Neural cell (in vitro differentiated cells): ENCODE measurements around the gene IGF2R. TPM values are rescaled to one million over a fixed set of nuclear protein-coding genes. Genes with fewer than 3 reads are reported as not detected.

Experiments used
- H2AFZ ChIP-seq: fragments of 200-600, 300-800 bp; sonication (generic), shearing (Covaris generic); 2 replicates; pipeline ENCODE4 v1.6.0; 2014; ENCODE audit warnings: low read depth, mild to moderate bottlenecking, antibody characterized with exemption, low read length, moderate library complexity
- H3F3A ChIP-seq: fragments of 200-600 bp; shearing (Covaris generic); 2 replicates; pipeline ENCODE4 v1.6.1; 2016; ENCODE audit warnings: mild to moderate bottlenecking, moderate library complexity, mixed read lengths, antibody characterized with exemption, low read length; ENCODE audit not compliant: insufficient read depth, poor library complexity, severe bottlenecking
- H3K27ac ChIP-seq: fragments of 200-600, 300-800 bp; sonication (generic), shearing (Covaris generic); 2 replicates; pipeline ENCODE4 v1.5.1; 2014; ENCODE audit warnings: mild to moderate bottlenecking, low read length, moderate library complexity
- H3K27me3 ChIP-seq: fragments of 300-800, 200-600 bp; sonication (generic), shearing (Covaris generic); 2 replicates; pipeline ENCODE4 v1.6.0; 2014; ENCODE audit warnings: mild to moderate bottlenecking, low read depth, low read length, moderate library complexity; ENCODE audit not compliant: insufficient read depth
- H3K36me3 ChIP-seq: fragments of 300-800, 200-600 bp; sonication (generic), shearing (Covaris generic); 2 replicates; pipeline ENCODE4 v1.5.1; 2014; ENCODE audit warnings: mild to moderate bottlenecking, antibody characterized with exemption, low read length, moderate library complexity; ENCODE audit not compliant: insufficient read depth
- H3K4me2 ChIP-seq: fragments of 300-800, 200-600 bp; sonication (generic), shearing (Covaris generic); 2 replicates; pipeline ENCODE4 v1.6.0; 2014; ENCODE audit warnings: mild to moderate bottlenecking, low read length
- H3K4me3 ChIP-seq: fragments of 300-800, 200-600 bp; sonication (generic), shearing (Covaris generic); 2 replicates; pipeline ENCODE4 v1.5.1; 2014; ENCODE audit warnings: mild to moderate bottlenecking, low read length, moderate library complexity
- H3K79me2 ChIP-seq: fragments of 200-600 bp; shearing (Covaris generic); replicated peaks from 2 replicates; pipeline ENCODE4 v1.6.0; 2014; ENCODE audit warnings: mild to moderate bottlenecking, low read length, moderate library complexity; ENCODE audit not compliant: insufficient read depth
- H3K9ac ChIP-seq: fragments of 300-800, 200-600 bp; sonication (generic), shearing (Covaris generic); 2 replicates; pipeline ENCODE4 v1.6.1; 2016; ENCODE audit warnings: mild to moderate bottlenecking, low read length, mixed read lengths
- H3K9me2 ChIP-seq: fragments of 200-600 bp; shearing (Covaris generic); 2 replicates; pipeline ENCODE4 v1.6.1; 2016; ENCODE audit warnings: mild to moderate bottlenecking, low read length, mixed read lengths; ENCODE audit not compliant: insufficient read depth
- H3K9me3 ChIP-seq: fragments of 200-600, 300-800 bp; sonication (generic), shearing (Covaris generic); 2 replicates; pipeline ENCODE4 v1.6.1; 2016; ENCODE audit warnings: mild to moderate bottlenecking, mixed run types, low read length, moderate library complexity, mixed read lengths
- H4K20me1 ChIP-seq: fragments of 200-600 bp; shearing (Covaris generic); 2 replicates; pipeline ENCODE4 v1.6.1; 2016; ENCODE audit warnings: mild to moderate bottlenecking, mixed run types; ENCODE audit not compliant: insufficient read depth
- CTCF ChIP-seq: fragments of 450-650 bp; IDR thresholded peaks from 2 replicates; pipeline ENCODE4 v1.5.1; 2014; ENCODE audit warnings: antibody characterized with exemption, mild to moderate bottlenecking, moderate library complexity; ENCODE audit not compliant: poor library complexity, severe bottlenecking
- EP300 ChIP-seq: fragments of 450-650 bp; conservative IDR thresholded peaks from 2 replicates; pipeline ENCODE4 v1.6.1; 2014; ENCODE audit warnings: antibody characterized with exemption, mild to moderate bottlenecking, moderate library complexity; ENCODE audit not compliant: poor library complexity, severe bottlenecking
- EZH2 ChIP-seq: fragments of 200-600, 300-800 bp; shearing (Covaris generic), sonication (generic); IDR thresholded peaks from 2 replicates; pipeline ENCODE4 v1.6.1; 2014; ENCODE audit warnings: antibody characterized with exemption, low read length, borderline replicate concordance, mild to moderate bottlenecking; ENCODE audit not compliant: insufficient read depth, poor library complexity, severe bottlenecking
- MXI1 ChIP-seq: fragments of 450-650 bp; conservative IDR thresholded peaks from 2 replicates; pipeline ENCODE4 v1.6.1; 2014; ENCODE audit warnings: antibody characterized with exemption, mild to moderate bottlenecking; ENCODE audit not compliant: poor library complexity, severe bottlenecking
- POLR2AphosphoS5 ChIP-seq: IDR thresholded peaks from 2 replicates; pipeline ENCODE4 v1.6.1; 2012
- RAD21 ChIP-seq: fragments of 450-650 bp; conservative IDR thresholded peaks from 2 replicates; pipeline ENCODE4 v1.6.1; 2014; ENCODE audit warnings: antibody characterized with exemption, mild to moderate bottlenecking, moderate library complexity
- REST ChIP-seq: IDR thresholded peaks from 2 replicates; pipeline ENCODE4 v1.6.1; 2012; ENCODE audit warnings: borderline replicate concordance
- SMC3 ChIP-seq: fragments of 450-650 bp; conservative IDR thresholded peaks from 2 replicates; pipeline ENCODE4 v1.6.1; 2014; ENCODE audit warnings: antibody characterized with exemption, mild to moderate bottlenecking, moderate library complexity; ENCODE audit not compliant: poor library complexity
- TAF1 ChIP-seq: IDR thresholded peaks from 2 replicates; pipeline ENCODE4 v1.6.1; 2012; ENCODE audit warnings: low read depth
- polyA plus RNA-seq: library from polyadenylated mRNA; depleted of rRNA; stranded (reverse); fragments of >200 nt; gene quantifications from 2 replicates; pipeline ENCODE4 v1.2.3, GENCODE V29; 2014

IGF2R gene
- polyA plus RNA-seq, 1 donor from 2014 or later = 15.0 TPM

GRCh38 chr6:160130729-160131484, 162.0 kb downstream of the IGF2R start:
- H3K9ac ChIP-seq = no peak overlapping the region
- no peak for TF ChIP-seq MXI1
- no peak for TF ChIP-seq EZH2
- TF ChIP-seq SMC3 = no peak
- no peak for TF ChIP-seq TAF1
- TF ChIP-seq EP300 = no peak
- no peak for TF ChIP-seq CTCF
- no peak for TF ChIP-seq REST
- no peak for TF ChIP-seq RAD21
- TF ChIP-seq POLR2AphosphoS5 = no peak
- no peak overlapping the region for H3K27ac ChIP-seq
- H3K4me3 ChIP-seq = no peak overlapping the region
- H3K4me2 ChIP-seq = no peak overlapping the region
- H3K9me2 ChIP-seq = no peaks in the 10 kb centered on the region
- H2AFZ ChIP-seq = no peak overlapping the region
- H3K27me3 ChIP-seq = no peaks in the 10 kb centered on the region
- H4K20me1 ChIP-seq = no peaks in the 10 kb centered on the region
- H3F3A ChIP-seq = no peaks in the 10 kb centered on the region
- H3K79me2 ChIP-seq = no peaks in the 10 kb centered on the region
- H3K9me3 ChIP-seq = no peaks in the 10 kb centered on the region
- no peaks in the 10 kb centered on the region for H3K36me3 ChIP-seq

GRCh38 chr6:160131636-160132296, 162.9 kb downstream of the IGF2R start:
- TF ChIP-seq RAD21 (no peak), EP300 (no peak), CTCF (no peak), EZH2 (no peak), SMC3 (no peak), MXI1 (no peak), POLR2AphosphoS5 (no peak), REST (no peak), TAF1 (no peak)
- H2AFZ ChIP-seq = no peak overlapping the region
- H3K36me3 ChIP-seq = no peaks in the 10 kb centered on the region

More at GRCh38 chr6:160131636-160132296, 162.9 kb downstream of the IGF2R start:
- no peak overlapping the region for H3K27ac ChIP-seq
- no peak overlapping the region for H3K4me2 ChIP-seq
- H3K4me3 ChIP-seq = no peak overlapping the region
- H3K9me2 ChIP-seq = no peaks in the 10 kb centered on the region
- no peaks in the 10 kb centered on the region for H4K20me1 ChIP-seq
- no peaks in the 10 kb centered on the region for H3K79me2 ChIP-seq
- no peaks in the 10 kb centered on the region for H3F3A ChIP-seq
- H3K9ac ChIP-seq = no peak overlapping the region
- H3K27me3 ChIP-seq = no peaks in the 10 kb centered on the region
- H3K9me3 ChIP-seq = no peaks in the 10 kb centered on the region
